ENCODE measurements around the gene INSIG1.

Gene INSIG1

DNA sequence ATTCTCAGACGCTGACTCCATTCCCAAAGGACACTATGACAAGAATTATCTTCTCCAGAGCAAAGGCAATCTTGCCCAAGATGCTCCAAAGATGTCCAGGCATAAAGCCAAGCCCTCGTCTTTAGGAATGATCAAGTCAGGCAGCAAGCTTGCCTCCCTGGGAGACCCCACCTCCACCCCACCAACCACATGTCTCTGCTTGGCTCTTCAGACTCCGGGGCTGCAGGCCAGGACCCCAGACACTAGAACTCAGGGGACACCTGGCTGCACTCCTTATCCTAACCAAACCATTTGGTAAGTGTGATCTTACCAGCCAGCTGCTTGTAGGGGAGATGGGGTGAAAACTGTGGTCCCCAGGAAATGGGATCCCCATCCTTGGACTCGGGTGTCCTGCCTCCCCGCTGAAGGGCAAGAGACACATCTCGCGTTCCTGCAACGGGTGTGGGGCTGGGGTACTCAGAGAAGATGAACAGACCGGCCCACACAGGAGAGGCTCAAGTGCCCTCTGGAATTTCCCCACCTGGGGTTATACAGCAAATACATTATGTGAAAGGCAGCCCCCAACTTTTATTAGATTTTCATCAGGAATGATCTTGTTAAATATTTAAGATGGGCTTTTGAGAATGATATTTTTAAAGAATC is 55.7 kb downstream of the INSIG1 start:
- DNase-seq: no peak

DNA sequence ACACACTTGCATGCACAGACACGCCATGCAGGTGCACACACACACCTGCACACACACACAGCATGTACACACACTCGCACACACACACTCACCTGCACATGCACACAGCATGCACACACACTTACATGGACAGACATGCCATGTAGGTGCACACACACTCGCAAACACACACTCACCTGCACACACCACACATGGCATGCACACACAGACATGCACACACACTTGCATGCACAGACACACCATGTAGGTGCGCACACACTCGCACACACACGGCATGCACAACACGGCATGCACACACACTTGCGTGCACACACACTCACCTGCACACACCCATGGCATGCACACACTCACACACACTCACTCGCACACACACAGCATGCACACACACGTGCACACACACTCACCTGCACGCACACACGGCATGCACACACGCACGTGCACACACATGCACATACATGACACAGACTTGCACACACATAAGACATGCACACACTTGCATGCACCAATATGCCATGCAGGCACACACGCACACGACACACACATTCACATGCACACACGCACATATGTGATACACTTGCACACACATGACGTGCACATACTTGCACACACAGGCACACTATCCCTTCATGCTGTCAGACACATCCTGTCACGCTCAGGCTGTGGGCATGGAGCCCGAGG is 56.8 kb downstream of the INSIG1 start:
- no peak for DNase-seq

DNA sequence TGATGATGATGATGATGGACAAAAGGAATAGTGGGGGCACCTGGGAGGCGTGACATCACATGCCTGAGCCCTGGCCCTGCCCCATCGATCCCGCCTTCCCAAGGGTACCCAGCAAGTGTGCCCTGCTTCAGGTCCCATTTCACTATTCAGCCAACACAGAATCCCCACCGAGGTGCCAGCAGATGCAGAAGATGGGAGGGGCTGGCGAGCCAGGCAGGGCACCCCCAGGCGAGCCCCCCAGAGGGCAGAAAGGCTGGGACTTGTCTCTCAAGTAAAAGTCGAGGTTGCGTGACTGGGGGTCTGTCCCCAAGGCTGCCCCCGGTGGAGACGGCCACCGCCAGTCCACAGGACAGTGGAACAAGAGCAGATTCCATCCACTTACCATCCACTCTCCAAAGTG is 57.5 kb downstream of the INSIG1 start:
- no peak for DNase-seq

DNA sequence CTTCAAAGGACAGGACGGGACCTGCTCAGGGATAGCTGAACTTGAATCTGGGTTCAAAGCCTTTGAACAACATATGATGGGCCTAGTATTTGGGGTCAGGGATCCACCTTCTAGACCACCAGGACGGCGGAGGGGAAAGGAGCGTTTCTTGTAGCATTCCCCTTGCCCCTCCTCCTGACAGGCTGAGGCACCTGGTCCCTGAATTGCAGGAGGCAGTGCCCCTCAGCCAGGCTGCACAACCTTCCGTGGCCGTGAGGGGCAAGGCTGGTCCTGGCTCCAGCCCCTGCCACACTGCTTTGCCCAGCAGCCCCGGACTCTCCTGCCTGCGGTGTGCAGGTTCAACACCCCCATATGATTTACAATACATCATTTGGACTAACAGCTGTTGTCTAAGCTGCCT is 58.1 kb downstream of the INSIG1 start:
- no peak for DNase-seq

DNA sequence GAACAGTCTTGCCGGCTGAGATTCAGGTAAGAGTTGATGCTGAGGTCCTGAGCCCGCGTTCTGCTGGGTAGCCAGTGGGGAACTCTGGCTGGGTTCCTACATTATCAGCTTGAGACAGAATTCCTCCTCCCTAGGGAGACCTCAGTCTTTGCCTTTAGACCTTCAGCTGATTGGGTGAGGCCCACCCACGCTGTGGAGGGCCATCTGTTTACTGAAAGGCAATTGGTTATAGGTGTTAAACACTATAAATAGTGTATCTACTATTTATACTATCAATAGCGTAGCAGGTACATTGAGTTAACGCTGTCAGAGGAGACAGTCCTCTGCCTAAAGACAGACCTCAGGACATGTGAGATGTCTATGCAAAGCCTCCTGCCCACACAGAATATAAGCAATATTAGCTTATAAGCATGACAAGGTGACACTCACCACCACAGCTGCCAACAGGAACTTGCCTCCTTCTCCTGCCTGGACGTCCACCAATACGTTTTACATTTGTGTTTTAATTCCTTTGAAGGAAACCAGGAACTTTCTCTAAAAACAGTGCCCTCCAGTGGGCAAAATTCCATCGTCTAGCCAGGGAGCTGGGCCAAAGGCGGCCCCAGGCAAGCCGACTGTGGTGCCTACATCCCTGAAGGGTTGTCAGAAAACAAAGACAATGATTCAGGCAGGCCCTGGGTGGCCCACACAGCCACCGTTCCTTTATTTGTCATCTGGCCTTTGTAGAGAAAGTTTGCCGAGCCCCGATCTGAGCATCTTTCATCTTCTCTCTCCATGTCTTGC is 58.8 kb downstream of the INSIG1 start:
- DNase-seq: peak; percentile 66

DNA sequence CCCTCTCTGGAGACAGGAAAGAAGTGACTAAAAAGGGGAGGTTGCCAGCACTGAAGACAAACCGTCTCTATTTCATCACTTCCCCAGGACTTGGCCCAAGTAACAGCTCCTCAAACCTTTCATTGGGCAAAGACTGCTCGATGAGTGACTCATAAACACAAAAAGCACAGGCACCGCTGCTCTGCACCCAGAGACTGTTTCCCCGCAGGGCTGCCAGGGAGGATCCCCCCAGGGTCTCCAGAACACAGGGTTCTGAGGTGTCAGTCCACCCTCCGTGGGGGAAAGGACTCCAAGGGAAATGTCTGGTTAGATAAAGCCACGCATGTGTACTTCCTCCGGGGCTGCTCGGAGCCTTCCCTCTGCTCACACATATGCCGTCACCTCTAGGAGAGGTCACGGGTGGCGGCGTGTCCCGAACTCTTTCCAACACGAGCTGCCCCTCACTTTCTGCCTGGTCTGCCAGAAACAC is 59.9 kb downstream of the INSIG1 start:
- DNase-seq: no peak

DNA sequence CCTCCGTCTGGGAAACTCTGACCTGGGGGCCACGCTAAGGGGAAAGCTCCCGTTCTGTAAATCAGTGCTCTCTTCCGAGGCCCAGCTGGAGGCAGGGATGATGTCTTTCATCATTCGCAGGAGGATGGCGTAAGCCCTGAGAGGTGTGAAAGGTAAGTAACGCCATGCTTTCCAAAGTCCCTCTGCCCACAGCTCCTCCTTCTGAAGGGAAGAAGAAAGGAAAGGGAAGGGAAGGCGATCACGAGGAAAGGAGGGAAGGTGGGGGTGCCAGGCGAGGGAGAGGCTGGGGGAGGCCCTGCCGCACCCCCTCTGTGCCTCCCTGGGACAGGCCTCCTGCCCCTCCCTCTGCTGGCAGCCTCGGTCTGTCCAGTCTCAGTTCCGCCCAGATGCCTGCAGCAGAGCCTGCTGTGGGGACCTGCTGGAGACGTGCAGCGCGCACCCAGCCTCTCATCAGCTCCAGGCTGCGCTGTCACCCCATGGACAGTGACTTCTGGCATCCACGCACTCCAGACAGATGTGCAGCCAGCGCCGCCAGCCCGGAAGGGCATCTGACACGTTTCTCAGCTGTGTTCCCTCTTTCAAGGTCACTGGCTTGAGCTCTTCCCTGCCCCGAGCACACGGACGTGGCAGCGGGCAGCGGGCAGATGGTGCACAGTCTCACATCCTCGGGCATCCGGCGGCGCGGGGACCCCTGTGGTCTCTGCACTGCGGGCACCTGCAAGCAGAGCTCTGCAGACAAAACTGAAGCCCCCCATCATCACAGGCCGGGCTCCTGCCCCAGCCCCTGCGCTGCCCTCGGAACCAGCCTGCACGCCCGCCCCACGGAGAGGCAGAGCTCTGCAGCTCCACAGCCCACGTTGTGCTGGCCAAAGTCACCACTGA is 60.6 kb downstream of the INSIG1 start:
- no peak for DNase-seq

DNA sequence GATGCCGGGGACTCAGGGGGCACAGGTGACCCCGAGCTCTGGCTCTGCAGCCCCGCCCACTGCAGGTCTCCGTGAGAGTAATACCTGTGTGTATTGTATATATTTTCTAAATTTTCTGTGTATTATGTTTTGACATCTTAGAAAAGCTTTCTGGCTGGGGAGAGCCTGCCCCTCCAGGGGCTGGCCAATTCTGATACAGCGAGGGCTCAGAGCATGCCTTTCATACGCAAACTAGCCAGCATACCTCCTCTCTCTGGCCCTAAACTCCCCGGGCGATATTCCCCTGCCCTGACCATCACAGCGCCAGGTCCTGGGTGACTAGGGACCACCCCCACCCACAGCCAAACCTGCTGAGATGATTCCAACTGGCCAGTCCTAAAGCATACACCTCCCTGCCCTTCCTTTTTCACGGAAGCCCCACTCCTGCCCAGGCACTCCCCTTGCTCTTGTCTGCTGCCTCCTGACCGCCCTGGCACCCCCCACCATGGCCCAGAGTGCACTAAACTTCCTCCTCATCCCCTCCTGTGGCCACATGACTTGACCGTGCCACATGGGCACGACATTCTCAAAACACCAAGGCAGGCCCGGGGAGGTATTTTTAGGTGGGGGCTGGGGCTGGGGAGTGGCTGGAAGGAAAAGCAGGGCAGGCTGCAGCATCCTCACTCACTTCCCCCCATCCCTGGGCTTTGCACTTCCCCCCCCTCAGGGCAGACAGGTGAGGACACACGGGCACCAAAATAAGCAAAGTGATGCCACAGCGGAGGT is 61.5 kb downstream of the INSIG1 start:
- no peak for DNase-seq
